HG03095 (cell line): ENCODE data around the gene NEK1.
"Not testable (repeated sequence)": the region's sequence is repeated elsewhere in the genome, so short reads cannot be mapped to it uniquely, and the experiment has no call there.

ENCODE experiments used
- ATAC-seq: cut with Tn5 transposase; IDR thresholded peaks from one replicate; pipeline ENCODE4 v1.9.1; 2021; ENCODE audit warnings: moderate library complexity; ENCODE audit not compliant: unreplicated experiment

Gene NEK1

GRCh38 chr4:169510617-169511016 is 101.8 kb downstream of the NEK1 start:
- no peak for ATAC-seq

- ATAC-seq: no peak
These were observed 105.5 kb downstream of the NEK1 start for GRCh38 chr4:169506903-169507302.

GRCh38 chr4:169499907-169500306 is 112.5 kb downstream of the NEK1 start:
- not testable (repeated sequence) for ATAC-seq

- not testable (repeated sequence) for ATAC-seq
These were observed 118.1 kb downstream of the NEK1 start for GRCh38 chr4:169494234-169494633.

- no peak for ATAC-seq
These were observed 119.2 kb downstream of the NEK1 start for GRCh38 chr4:169493164-169493524.

- ATAC-seq: no peak
These were observed 119.8 kb downstream of the NEK1 start for GRCh38 chr4:169492436-169493163.

GRCh38 chr4:169491211-169491610 is 121.2 kb downstream of the NEK1 start:
- ATAC-seq: no peak

- no peak for ATAC-seq
These were observed 123.1 kb downstream of the NEK1 start for GRCh38 chr4:169489306-169489705.

- peak; percentile 77 for ATAC-seq
These were observed 126.3 kb downstream of the NEK1 start for GRCh38 chr4:169485791-169486742.

GRCh38 chr4:169485086-169485485 is 127.3 kb downstream of the NEK1 start:
- ATAC-seq: no peak

- no peak for ATAC-seq
These were observed 127.9 kb downstream of the NEK1 start for GRCh38 chr4:169484485-169484884.

- ATAC-seq: no peak
These were observed 148.3 kb downstream of the NEK1 start for GRCh38 chr4:169464080-169464479.

- no peak for ATAC-seq
These were observed 152.3 kb downstream of the NEK1 start for GRCh38 chr4:169460081-169460480.

GRCh38 chr4:169458575-169458974 is 153.8 kb downstream of the NEK1 start:
- ATAC-seq: no peak

- not testable (repeated sequence) for ATAC-seq
These were observed 159.7 kb downstream of the NEK1 start for GRCh38 chr4:169452644-169453043.

GRCh38 chr4:169448935-169449334 is 163.4 kb downstream of the NEK1 start:
- not testable (repeated sequence) for ATAC-seq

GRCh38 chr4:169446824-169447223 is 165.6 kb downstream of the NEK1 start:
- ATAC-seq: no peak

- ATAC-seq: no peak
These were observed 168.6 kb downstream of the NEK1 start for GRCh38 chr4:169443748-169444147.

- no peak for ATAC-seq
These were observed 171.9 kb downstream of the NEK1 start for GRCh38 chr4:169440446-169440845.

- no peak for ATAC-seq
These were observed 173.1 kb downstream of the NEK1 start for GRCh38 chr4:169439244-169439643.

GRCh38 chr4:169438057-169438480 is 174.3 kb downstream of the NEK1 start:
- peak; percentile 49 for ATAC-seq
